IPS-18c (cell line): Measurements from ENCODE around the gene DYNAP.

Experiments used
- H3K4me3 ChIP-seq: 2 replicates; pipeline ENCODE4 v1.7.0; 2013; ENCODE audit warnings: low read depth, mild to moderate bottlenecking, low read length, moderate library complexity; ENCODE audit not compliant: insufficient read depth
- H3K9me3 ChIP-seq: one replicate; pipeline ENCODE4 v1.6.1; 2013; ENCODE audit warnings: mild to moderate bottlenecking, low read length, moderate library complexity; ENCODE audit not compliant: control insufficient read depth, insufficient read depth

DYNAP gene, protein sequence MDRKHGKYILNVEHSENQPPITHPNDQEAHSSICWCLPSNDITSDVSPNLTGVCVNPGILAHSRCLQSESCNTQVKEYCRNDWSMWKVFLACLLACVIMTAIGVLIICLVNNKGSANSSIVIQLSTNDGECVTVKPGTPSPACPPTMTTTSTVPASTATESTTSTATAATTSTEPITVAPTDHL

DNA sequence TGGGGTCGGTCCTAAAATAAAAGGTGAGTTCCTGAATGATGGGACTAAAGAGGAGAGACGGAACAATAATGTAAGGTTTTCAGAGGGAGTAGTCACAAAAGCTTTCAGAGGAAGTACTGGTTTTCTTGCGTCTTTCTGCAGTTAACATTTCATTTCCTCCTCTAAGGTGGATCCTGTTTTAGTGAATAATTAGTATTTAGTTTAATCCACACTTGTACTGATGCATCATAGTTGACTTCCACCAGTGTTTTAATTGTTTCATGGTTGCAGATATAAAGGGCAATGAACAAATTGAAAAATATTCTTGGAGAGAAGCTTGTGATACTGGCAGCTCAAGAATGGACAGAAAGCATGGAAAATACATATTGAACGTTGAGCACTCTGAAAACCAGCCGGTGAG, at the start of gene DYNAP:
TSS of gene DYNAP (plus strand) at position 301 of the 400 bp plus-strand sequence. CDS start at position 339, 38 bp downstream.
- Histone ChIP-seq H3K9me3 (no peaks in the 10 kb centered on the region), H3K4me3 (no peak within 1 kb of the TSS)

- Histone ChIP-seq H3K4me3 (no peak overlapping the region), H3K9me3 (peaks cover 15% of the 10 kb centered on the region)
Observed at GRCh38 chr18:54551590-54551989, 39.5 kb upstream of the DYNAP start.

GRCh38 chr18:54555286-54555685, 35.8 kb upstream of the DYNAP start:
- Histone ChIP-seq H3K9me3 (peaks cover 11% of the 10 kb centered on the region), H3K4me3 (no peak overlapping the region)

DNA sequence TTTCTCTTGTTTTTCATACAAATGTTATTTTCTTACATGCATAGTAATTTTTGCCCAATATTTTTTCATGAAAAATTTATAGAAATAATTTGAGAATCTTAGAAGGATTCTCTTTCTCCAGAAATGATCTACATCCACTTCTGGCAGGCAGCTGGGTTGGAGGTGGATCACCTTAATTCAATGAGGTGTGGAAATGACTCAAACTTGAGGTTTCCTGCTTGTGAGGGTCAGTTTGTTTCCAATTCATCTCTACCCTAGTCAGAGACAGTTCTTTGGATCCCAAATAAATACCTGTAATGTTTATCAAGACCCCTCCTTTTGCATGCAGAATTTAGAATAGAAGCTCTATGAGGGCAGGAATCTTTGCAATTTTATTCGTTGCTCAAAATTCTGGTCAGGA, 35.0 kb upstream of the DYNAP start:
- H3K4me3 ChIP-seq = no peak overlapping the region
- H3K9me3 ChIP-seq = peaks cover 11% of the 10 kb centered on the region

DNA sequence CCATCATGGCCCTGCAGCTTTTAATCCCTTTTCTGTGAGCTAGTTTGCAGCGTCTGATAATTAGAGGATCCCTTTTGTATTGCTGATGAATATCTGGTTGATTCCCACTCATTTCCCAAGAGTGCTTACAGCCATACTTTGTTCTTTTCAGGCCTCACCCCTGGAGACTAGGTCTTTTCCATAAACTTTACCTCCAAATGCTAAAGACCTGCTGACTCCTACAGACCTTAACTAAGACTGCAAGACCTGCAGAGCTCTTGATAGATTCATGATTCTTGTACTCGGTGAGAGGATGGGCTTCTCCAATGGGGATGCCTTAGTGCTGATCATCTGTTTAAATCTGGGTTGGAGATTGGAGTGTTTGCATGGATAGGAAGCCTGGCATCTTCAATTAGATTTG, 33.1 kb upstream of the DYNAP start:
- H3K4me3 ChIP-seq = no peak overlapping the region
- peaks cover 11% of the 10 kb centered on the region for H3K9me3 ChIP-seq

GRCh38 chr18:54558609-54559585, 32.1 kb upstream of the DYNAP start:
- H3K9me3 ChIP-seq = peaks cover 2% of the 10 kb centered on the region
- no peak overlapping the region for H3K4me3 ChIP-seq

- Histone ChIP-seq H3K9me3 (no peaks in the 10 kb centered on the region), H3K4me3 (no peak overlapping the region)
Observed at GRCh38 chr18:54561706-54562267, 29.3 kb upstream of the DYNAP start.

- Histone ChIP-seq H3K4me3 (no peak overlapping the region), H3K9me3 (no peaks in the 10 kb centered on the region)
Observed at GRCh38 chr18:54580202-54580729, 10.8 kb upstream of the DYNAP start.

DNA sequence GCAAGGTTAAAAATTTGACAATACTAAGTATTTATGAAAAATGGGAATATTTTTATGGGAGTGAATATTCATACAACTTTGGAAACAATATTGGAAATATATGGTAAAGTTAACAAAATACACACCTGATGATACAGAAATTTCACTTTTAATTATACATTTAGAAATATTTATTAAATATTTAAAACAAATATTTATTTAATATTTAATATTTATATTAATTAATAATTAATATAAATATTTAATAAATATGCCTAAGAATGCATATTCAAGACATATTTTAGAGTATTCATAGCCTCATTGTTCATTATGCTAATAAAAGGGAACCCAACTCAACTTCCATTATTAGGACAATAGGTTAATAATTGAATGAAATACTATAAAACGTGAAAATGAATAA, 7.0 kb upstream of the DYNAP start:
- Histone ChIP-seq H3K9me3 (no peaks in the 10 kb centered on the region), H3K4me3 (no peak overlapping the region)

GRCh38 chr18:54585743-54586142, 5.3 kb upstream of the DYNAP start:
- H3K4me3 ChIP-seq = no peak overlapping the region

DNA sequence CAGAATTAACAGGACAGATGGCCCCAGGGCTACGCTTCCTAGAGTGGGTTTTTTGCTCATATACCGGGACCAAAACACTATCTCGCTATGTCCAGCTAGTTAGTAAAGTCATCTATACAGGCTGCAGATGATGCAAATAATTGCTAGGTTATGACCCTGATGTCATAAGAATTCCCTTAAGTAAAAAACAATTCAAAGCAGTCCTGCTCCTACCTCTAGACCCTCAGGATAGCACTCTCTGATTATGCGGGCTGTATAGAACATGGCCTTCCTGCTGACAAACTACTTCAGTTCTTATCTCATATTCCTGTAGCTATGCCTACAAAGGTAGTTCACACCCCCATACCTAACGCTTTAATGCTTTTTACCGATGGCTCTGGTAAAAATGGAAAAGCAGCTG, 13.2 kb downstream of the DYNAP start:
- H3K9me3 ChIP-seq = no peaks in the 10 kb centered on the region
- H3K4me3 ChIP-seq = no peak overlapping the region

More at GRCh38 chr18:54585743-54586142, 5.3 kb upstream of the DYNAP start:
- H3K9me3 ChIP-seq = no peaks in the 10 kb centered on the region

DNA sequence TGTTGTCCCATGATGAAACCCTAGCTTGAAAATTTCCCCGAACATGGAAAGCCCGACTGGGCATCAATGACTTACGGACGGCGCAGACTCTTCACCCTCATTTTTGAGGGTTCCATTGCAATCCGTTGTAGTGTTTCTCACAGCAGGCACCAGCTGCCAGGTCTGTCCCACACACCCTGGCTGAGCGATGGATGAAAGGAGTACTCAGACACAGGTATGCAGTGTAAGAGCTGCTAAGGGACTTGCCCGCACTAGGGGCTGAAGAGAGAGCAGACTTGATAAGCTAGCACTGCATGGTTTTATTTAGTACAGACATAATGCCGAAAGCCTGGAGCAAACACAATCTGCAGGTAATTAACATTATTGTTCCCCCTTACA, 15.8 kb downstream of the DYNAP start:
- Histone ChIP-seq H3K9me3 (no peaks in the 10 kb centered on the region), H3K4me3 (no peak overlapping the region)

- no peak overlapping the region; the same call in 1 of the 2 replicates for H3K4me3 ChIP-seq
Observed at GRCh38 chr18:54607213-54608027, 16.4 kb downstream of the DYNAP start.

GRCh38 chr18:54608028-54608642, 17.1 kb downstream of the DYNAP start:
- no peak overlapping the region for H3K4me3 ChIP-seq

More at GRCh38 chr18:54607213-54608027, 16.4 kb downstream of the DYNAP start:
- no peaks in the 10 kb centered on the region for H3K9me3 ChIP-seq

GRCh38 chr18:54611816-54612215, 20.8 kb downstream of the DYNAP start:
- Histone ChIP-seq H3K4me3 (no peak overlapping the region), H3K9me3 (peaks cover 3% of the 10 kb centered on the region)

More at GRCh38 chr18:54608028-54608642, 17.1 kb downstream of the DYNAP start:
- H3K9me3 ChIP-seq = no peaks in the 10 kb centered on the region

- Histone ChIP-seq H3K4me3 (no peak overlapping the region), H3K9me3 (peaks cover 3% of the 10 kb centered on the region)
Observed at GRCh38 chr18:54612237-54612636, 21.2 kb downstream of the DYNAP start.
